Keratinocyte (primary cell): ENCODE results near the gene RBMS3.

Experiments used
- EZH2 ChIP-seq: IDR thresholded peaks from one replicate; pipeline ENCODE4 v1.6.1; 2012; ENCODE audit warnings: inconsistent platforms, mild to moderate bottlenecking, low read length, moderate library complexity
- TF ChIP-seq, protein P1 (sequence below), 3 experiments: IDR thresholded peaks in 1 of 3; conservative IDR thresholded peaks in 1 of 3; optimal IDR thresholded peaks in 1 of 3; 2 replicates in 2 of 3; 3 replicates in 1 of 3; pipeline versions ENCODE3 to v1.5.1; 2011; ENCODE audit warnings: low read length in 3 of 3, mild to moderate bottlenecking in 3 of 3, moderate library complexity in 2 of 3, control low read depth in 1 of 3, inconsistent platforms in 1 of 3; ENCODE audit not compliant: insufficient read depth in 2 of 3; ENCODE audit errors: extremely low read depth in 1 of 3

DNA sequence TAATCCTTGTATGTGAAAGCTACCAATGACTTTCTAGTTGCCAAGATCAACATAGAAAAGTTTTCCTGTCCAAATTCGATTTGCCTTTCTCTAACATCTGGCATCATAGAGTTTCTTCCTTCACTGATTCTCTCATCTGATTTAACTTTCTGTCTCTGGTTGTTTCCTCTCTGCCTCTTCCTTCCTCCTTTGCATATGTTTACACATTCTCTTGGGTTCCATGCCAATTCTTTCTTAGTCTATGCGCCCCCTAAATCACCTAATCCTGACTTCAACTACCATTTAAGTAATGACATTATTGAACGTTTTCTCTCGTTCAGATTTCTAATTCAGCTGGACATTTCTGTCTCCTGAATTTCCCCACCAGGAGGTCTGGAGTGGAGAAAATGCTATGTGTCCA lies 763.6 kb downstream of the RBMS3 start:
- no peak for TF ChIP-seq EZH2
- TF ChIP-seq, protein P1, sequence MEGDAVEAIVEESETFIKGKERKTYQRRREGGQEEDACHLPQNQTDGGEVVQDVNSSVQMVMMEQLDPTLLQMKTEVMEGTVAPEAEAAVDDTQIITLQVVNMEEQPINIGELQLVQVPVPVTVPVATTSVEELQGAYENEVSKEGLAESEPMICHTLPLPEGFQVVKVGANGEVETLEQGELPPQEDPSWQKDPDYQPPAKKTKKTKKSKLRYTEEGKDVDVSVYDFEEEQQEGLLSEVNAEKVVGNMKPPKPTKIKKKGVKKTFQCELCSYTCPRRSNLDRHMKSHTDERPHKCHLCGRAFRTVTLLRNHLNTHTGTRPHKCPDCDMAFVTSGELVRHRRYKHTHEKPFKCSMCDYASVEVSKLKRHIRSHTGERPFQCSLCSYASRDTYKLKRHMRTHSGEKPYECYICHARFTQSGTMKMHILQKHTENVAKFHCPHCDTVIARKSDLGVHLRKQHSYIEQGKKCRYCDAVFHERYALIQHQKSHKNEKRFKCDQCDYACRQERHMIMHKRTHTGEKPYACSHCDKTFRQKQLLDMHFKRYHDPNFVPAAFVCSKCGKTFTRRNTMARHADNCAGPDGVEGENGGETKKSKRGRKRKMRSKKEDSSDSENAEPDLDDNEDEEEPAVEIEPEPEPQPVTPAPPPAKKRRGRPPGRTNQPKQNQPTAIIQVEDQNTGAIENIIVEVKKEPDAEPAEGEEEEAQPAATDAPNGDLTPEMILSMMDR (optimal IDR thresholded peaks at IDR 0.05 in 1 of 3, IDR thresholded peaks at IDR 0.05 in 1 of 3, conservative IDR thresholded peaks at IDR 0.05 in 1 of 3; ENCODE audit: extremely low read depth in 1 of 3, insufficient read depth in 2 of 3, low read length in 3 of 3) = no peak
